NOMO-1 treated with dmso at 0.1 percent for 144 hours (cell line): Measurements from ENCODE around the gene E2F6.

ENCODE experiments used
- DNase-seq: peaks from one replicate; lab custom pipeline; 2025; ENCODE audit not compliant: unreplicated experiment; lab: John Stamatoyannopoulos, UW

Gene E2F6

GRCh38 chr2:11465485-11466306 is at the start of gene E2F6:
E2F6 (minus strand) TSS chr2:11466161; CDS start chr2:11465879, 282 bp downstream.
- DNase-seq = peak; percentile 79

GRCh38 chr2:11515490-11515981 is 49.6 kb upstream of the E2F6 start:
- no peak for DNase-seq

GRCh38 chr2:11514904-11515303 is 48.9 kb upstream of the E2F6 start:
- DNase-seq = no peak

GRCh38 chr2:11514081-11514730 is 48.2 kb upstream of the E2F6 start:
- DNase-seq = no peak

- DNase-seq = no peak
Observed at GRCh38 chr2:11513319-11513718, 47.4 kb upstream of the E2F6 start.

DNA sequence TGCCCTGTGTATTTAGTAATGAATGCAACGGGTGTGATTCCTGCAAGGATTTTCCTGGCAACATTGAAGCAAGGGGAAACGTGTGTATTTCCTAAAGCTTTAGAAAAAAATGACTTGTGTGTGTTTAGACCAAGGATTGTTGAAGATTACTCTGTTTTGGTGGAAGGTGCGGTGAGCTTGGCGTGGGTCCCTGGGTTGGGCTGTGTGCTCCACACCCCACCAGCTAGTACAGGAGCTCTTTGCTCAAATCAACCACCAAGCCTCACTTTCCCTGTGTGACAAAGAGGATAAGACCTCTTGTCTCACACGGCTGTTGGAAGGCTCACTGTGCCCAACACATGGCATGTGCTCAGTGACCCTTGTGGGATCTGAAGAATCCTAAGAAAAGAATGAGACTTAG is 46.5 kb upstream of the E2F6 start:
- DNase-seq = no peak

DNA sequence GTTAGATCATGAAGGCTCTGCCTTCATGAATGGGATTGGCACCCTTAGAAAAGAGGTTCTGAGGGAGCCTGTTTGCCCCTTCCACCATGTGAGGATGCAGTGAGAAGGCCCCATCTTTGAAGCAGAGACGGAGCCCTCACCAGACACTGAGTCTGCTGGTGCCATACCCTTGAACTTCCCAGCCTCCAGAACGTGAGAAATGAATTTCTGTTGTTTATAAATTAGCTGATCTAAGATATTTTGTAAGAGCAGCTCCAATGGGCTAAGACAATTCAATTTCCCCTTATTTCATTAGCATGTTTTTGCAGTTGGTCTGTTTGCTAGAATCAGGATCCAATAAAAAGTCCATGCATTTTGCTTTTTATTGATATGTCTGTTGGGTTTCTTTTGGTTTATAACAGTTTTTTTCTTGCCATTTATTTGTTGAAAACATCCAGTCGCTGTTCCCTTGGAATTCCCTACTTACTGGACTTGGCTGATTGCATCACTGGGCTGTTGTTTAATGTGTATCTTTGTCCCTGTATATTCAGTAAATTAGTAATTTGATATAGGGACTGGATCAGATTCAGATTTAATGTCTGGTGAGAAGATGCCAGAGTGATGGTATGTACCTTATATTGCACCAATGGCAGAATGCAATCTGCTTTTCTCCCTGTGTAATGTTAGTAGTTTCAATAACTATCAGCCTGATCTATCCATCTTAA is 43.8 kb upstream of the E2F6 start:
- DNase-seq = no peak

DNA sequence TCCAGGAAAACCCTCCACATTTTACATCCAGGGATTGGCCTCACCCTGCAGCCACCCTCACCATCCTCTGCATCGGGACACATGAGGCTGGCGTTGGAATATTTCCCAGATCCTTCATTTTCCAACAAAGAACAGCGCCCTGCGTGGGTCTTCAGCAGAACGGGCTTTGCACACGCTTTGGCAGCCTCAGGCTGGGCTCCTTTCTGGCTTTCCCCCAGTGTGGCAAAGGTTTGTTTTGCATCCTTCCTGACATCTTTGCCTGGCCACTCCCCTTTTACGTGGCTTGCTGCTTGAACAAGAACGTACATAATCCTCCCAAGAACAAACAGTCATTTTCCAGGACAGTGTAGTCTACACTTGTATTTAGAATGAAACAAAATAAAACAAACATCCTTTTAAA is 42.3 kb upstream of the E2F6 start:
- no peak for DNase-seq

DNA sequence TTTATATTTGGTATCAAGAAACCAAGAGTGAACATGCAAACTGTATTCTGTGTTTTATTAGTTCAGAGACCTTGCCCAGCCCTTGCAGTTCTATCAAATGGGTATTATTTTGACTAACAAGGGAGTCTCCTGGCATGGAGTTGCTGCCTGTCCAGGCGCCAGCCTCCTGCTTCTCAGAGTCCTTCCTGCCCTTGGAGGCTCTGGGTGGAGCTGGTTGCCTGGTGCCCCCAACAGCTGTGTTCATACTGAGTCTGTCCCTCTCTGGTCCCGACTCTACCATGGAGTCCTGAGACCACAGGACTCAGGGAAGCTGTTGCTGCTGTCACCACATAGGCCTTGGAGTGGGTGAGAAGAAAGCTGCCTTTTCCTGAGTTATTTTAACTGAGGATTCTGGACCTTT is 41.6 kb upstream of the E2F6 start:
- DNase-seq = no peak

- DNase-seq = no peak
Observed at GRCh38 chr2:11506611-11506969, 40.6 kb upstream of the E2F6 start.

DNA sequence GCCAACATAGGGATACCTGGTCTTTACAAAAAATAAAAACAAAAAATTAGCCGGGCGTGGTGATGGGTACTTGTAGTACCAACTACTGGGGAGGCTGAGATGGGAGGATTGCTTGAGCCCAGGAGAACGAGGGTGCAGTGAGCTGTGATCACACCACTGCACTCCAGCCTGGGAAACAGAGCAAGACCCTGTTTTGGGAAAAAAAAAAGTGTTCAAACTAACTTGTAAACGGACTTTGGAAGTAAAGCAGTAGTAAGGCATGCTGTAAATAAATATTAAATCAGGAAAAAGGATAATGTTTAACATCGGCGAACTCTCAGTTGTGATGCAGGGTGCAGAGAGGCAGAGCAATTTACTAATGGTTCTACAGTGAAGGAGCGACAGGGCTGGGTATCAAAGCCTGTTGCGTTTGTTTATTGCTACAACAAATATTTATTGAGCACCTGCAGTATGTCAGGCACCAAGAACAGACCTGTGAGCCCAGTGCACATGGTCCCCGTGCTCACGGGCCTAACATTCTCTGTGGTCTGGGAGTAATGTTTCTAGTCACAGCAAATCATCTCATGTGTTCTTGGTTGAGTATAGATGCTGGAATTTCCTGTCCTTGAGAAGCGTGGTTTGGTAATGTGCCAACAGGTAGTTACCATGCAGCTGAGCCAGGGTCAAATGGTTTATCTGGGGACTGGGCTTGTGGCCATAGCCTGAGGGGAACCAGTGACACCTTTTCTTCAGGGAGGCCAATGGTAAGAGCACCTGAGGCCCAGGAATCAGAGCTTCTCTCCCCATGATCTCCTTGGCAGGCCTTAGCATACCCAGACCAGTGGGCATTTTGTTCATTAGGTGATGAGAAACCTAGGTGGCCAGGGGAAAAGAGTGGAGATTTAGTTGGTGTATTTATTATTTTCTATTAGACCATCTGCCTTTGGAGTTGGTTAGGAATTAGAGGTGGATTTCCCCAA is 40.0 kb upstream of the E2F6 start:
- no peak for DNase-seq

DNA sequence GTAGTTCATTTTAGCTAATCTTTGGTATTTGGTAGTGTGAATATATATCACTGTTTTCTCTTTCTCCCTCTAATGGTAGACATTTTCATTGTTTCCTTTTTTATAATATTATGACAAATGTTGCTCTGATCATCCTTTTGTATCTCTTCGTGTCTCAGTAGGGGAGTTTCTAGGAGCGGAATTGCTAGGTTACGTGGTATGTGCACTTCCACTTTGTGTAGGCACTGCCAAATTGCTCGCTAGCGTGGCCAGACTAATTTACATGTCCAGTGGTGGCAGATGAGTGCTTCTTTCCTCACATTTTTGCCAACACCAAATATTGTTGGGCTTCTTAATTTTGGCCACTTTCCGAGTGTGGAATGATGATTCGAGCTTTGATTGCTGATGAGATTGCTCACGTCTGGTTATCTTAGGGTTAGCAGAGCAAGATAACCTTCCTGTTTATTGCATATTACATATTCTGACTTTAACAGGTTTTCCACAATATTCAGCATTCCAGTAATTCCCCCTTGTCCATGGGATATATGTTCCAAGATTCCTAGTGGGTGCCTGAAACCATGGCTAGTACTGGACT is 37.5 kb upstream of the E2F6 start:
- DNase-seq = no peak

DNA sequence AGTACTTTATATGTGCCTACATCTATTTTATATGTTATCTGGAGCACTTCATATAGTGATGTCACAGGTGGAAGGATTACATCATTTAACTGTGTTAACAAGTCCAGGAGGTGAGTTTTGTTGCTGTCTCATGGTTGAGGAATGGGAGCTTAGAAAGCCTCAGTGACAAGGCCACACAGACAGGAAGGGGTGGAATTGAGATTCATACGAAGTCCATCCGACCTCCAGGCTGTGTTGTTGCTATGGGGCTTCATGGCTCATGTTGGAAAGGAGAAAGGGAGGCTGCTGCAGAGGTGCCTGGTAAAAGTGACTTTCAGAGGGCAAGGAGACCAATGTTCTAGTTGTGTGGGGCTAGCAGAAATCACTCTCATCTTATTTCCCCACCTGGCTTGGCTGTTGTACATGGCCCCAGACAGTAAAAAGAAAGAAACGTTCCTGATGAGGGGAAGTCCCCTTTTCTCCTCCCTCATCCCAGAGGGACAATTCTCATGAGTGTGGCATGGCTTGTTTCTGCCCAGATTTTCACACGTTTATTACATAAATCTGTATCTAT is 36.9 kb upstream of the E2F6 start:
- no peak for DNase-seq

- no peak for DNase-seq
Observed at GRCh38 chr2:11500702-11501303, 34.8 kb upstream of the E2F6 start.

DNA sequence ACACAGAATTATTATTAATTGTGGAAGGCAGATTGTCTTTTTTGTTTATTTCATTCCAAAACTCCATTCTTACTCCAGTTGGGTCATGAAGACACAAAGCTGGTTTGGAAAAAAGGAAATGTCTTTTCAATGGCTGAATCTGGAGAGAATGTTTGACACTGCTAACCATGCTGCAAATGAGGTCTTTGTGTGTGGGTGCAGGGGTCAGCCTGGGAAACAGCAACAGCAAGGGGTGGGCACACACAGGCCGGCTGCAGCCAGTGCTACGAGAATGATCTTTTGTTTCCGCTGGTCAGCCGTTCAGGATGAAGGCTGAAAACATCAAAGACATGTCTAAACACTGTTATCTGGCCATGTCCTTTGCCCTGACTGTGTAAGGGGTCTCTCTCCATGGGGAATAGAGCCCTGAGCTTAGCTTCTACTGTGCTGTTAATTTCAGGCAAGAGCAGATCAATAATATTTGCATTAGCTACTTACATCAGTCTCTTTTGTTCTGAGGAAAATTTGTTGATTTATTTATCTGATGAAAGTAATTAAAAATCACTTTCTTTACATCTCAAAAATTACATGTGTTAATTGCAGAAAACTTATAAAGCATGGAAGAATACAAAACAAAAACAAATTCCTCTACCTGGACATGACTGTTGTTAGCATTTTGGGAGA is 33.3 kb upstream of the E2F6 start:
- DNase-seq = no peak

DNA sequence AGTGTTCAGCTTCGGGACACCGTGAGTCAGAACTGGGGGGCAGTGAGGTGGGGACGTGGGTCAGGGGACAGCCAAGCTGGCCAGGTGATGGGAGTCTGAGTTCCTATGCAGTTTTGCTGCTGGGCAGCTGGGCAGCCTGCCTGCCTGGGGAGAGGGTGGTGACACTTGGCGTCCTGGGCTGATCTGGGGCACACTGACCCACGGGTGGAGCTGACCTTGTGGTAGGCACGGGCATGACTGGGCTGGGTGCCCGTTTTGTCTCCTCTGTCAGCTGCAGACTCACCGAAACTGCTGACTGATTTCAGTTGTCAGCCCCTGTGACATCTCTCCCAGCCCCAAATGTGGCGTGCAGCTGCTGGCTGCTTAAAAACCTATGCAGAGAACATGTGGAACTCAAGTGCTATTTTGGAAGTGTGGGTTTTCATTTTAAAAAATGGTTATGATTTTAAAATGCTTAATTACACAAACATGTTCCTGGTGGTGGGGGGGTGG is 32.6 kb upstream of the E2F6 start:
- DNase-seq = no peak

DNA sequence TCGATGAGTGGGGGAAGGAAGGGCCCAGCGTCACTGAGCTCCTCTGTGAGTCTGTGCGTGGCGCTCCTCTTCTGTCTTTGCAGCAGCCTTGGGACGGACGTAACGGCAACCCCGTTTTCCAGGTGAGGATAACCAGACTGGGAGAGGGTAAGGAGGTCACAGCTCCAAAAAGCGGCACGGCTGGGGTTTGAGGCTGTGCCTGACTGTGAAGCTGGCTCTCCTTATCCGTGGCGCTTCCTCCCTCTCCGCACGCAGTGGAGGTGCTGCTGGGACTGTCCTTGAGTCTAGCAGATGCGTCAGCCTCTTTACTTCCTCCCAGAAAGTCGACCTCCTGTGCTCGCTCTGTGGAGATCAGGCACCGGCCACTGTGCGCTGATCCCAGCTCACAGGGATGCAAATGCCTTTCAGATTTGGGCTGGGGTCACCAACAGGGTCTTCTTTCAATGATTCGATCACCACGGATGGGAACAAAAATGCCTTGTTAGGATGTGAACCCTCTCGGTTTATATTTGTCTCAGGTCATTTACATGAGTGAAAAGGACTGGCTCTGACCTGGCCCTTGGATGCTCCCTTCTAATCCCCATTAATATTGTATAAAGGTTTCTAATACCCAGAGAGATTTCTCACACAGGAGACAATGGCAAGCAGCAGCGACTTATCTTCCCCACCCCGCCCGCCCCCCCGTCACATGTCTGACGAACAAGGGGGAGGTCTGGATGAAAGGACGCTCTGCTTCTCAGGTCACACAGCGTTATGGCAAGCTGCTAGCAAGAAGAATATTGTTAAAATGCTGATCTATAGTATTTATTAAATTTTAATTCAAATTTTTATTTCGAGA is 30.1 kb upstream of the E2F6 start:
- no peak for DNase-seq

DNA sequence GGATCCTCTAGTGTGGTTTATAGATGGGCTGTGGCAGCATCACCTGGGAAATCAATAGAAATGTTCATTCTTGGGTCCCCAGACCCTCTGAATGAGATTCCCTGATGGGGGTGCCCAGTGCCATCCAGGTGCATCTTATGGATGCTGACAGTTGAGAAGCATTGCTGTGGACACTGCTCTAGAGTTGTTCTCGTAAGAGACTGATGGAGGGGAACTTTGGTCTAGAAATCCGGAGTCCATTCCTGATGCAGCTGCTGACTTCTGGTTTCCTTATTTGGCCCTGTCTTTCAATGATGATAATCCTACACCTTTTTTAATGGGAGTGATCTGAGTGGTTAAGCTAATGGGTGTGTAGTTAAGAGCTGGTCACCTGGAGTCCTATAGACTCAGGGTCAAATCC is 28.3 kb upstream of the E2F6 start:
- no peak for DNase-seq
